Aortic smooth muscle cell (primary cell): Measurements from ENCODE around the gene SCYGR5. TPM values are rescaled to one million over a fixed set of nuclear protein-coding genes. Genes with fewer than 3 reads are reported as not detected.

Experiments
- total RNA-seq: library from RNA; depleted of rRNA; stranded (reverse); fragments of >200 nt; gene quantifications from 2 replicates; pipeline ENCODE4 v1.2.3, GENCODE V29; 2014

Gene SCYGR5
- total RNA-seq, result not detected in 2 replicates

DNA sequence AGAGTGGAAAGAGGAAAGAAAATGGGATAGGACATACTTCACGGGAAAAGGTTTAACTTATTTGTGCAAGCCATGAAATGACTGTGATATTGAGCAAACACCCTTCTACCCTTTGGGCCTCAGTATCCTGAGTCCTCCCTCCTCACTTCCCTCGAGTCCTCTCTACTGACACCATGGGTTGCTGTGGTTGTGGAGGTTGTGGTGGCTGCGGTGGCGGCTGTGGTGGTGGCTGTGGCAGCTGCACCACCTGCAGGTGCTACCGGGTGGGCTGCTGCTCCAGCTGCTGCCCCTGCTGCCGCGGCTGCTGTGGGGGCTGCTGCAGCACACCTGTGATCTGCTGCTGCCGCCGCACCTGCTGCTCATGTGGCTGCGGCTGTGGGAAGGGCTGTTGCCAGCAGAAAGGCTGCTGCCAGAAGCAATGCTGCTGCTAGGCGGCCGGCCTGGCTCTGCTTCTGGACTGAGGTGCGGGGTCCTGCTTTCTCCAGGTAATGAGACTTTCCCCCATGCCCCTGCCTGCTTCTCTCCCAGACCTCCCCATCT is at the start of gene SCYGR5:
TSS of gene SCYGR5 (plus strand) at position 174 of the 540 bp plus-strand sequence. CDS start at position 174, 0 bp downstream.

GRCh38 chr2:227617316-227618230 is 49.0 kb upstream of the SCYGR5 start, which contains the start of gene SCYGR4:
Gene SCYGR4, plus strand, starts transcription at chr2:227617498. Its CDS starts 0 bp downstream, at chr2:227617498.

Other genes starting within 250 kb of the SCYGR5 start
- gene AGFG1, start 194.6 kb upstream of the SCYGR5 start, total RNA-seq, result 43.7 and 53.1 TPM in 2 replicates
- not detected in 2 replicates for gene SCYGR2, start 67.9 kb upstream of the SCYGR5 start, total RNA-seq
- gene SCYGR3, start 52.0 kb upstream of the SCYGR5 start, total RNA-seq, result not detected in 2 replicates
- gene SCYGR4, start 49.3 kb upstream of the SCYGR5 start, total RNA-seq, result not detected in 2 replicates
- 0.06 and 0.40 TPM in 2 replicates for gene SLC19A3, start 51.2 kb downstream of the SCYGR5 start, total RNA-seq
- gene SCYGR6, start 58.0 kb downstream of the SCYGR5 start, total RNA-seq, result not detected in 2 replicates
- not detected in 2 replicates for gene SCYGR7, start 61.5 kb downstream of the SCYGR5 start, total RNA-seq
- not detected in 2 replicates for gene SCYGR8, start 79.1 kb downstream of the SCYGR5 start, total RNA-seq
- not detected in 2 replicates for gene CCL20, start 147.0 kb downstream of the SCYGR5 start, total RNA-seq
- gene DAW1, start 204.8 kb downstream of the SCYGR5 start, total RNA-seq, result 1.4 and 4.1 TPM in 2 replicates